ENCODE results near the gene DPPA3.

The DPPA3 gene

DNA sequence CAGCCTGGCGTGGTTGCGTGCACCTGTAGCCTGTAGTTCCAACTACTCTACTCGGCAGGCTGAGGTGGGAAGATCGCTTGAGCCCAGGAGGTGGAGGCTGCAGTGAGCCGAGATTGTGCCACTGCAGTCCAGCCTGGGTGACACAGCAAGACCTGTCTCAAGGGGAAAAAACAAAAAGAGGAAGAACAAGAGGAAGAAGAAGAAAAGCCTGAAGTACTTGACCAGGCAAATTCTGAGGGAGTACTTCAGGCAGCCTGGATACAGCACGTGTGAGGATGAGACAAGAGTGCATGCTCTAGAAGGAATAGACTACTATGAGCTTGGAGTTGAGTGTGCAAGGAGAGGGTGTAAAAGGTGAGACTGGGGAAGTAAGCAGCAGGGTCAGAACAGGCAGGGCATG is 17.4 kb upstream of the DPPA3 start:
- no peaks in the 10 kb centered on the region for H3K27me3 ChIP-seq (ENCODE audit: control insufficient read depth in 2 of 2, insufficient read depth in 2 of 2, low read length in 2 of 2)
- H3K9ac ChIP-seq (ENCODE audit: low read depth in 1 of 2, low read length in 2 of 2), result no peak overlapping the region
- no peaks in the 10 kb centered on the region for H3K9me3 ChIP-seq (ENCODE audit: control insufficient read depth in 2 of 2, low read length in 2 of 2)
- H3K36me3 ChIP-seq (ENCODE audit: control insufficient read depth in 2 of 2, insufficient read depth in 2 of 2, low read length in 2 of 2), result no peaks in the 10 kb centered on the region
- H3K4me3 ChIP-seq (ENCODE audit: low read length in 2 of 2), result no peak overlapping the region
- H3K27ac ChIP-seq (ENCODE audit: low read depth in 2 of 2, low read length in 2 of 2), result no peak overlapping the region
- H3K4me1 ChIP-seq (ENCODE audit: control insufficient read depth in 2 of 2, insufficient read depth in 2 of 2, low read length in 2 of 2), result no peaks in the 10 kb centered on the region

- no peak overlapping the region for H3K27ac ChIP-seq (ENCODE audit: low read depth in 2 of 2, low read length in 2 of 2)
- no peaks in the 10 kb centered on the region for H3K9me3 ChIP-seq (ENCODE audit: control insufficient read depth in 2 of 2, low read length in 2 of 2)
- no peaks in the 10 kb centered on the region for H3K27me3 ChIP-seq (ENCODE audit: control insufficient read depth in 2 of 2, insufficient read depth in 2 of 2, low read length in 2 of 2)
- no peak overlapping the region for H3K4me3 ChIP-seq (ENCODE audit: low read length in 2 of 2)
- no peaks in the 10 kb centered on the region for H3K36me3 ChIP-seq (ENCODE audit: control insufficient read depth in 2 of 2, insufficient read depth in 2 of 2, low read length in 2 of 2)
- no peak overlapping the region for H3K9ac ChIP-seq (ENCODE audit: low read depth in 1 of 2, low read length in 2 of 2)
- no peaks in the 10 kb centered on the region for H3K4me1 ChIP-seq (ENCODE audit: control insufficient read depth in 2 of 2, insufficient read depth in 2 of 2, low read length in 2 of 2)
Measured at GRCh38 chr12:7694556-7695236, 16.5 kb upstream of the DPPA3 start.

DNA sequence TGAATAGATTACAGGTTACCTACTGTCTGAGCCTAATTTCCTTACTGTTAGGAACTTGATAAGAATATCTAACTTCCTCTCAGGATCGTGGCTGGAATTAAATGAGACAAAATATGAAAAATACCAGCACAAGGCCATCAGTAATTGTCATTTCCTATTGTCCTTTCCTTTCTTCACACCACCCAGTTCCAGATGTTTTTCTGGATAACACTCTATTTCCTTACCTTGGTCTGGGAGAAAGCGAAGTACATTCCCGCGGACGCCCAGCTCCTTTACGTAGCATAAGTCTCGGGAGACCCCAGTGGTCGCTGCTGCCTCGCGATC is 16.0 kb upstream of the DPPA3 start:
- Histone ChIP-seq H3K4me1 (ENCODE audit: control insufficient read depth in 2 of 2, insufficient read depth in 2 of 2, low read length in 2 of 2) (no peaks in the 10 kb centered on the region), H3K9me3 (ENCODE audit: control insufficient read depth in 2 of 2, low read length in 2 of 2) (no peaks in the 10 kb centered on the region), H3K27me3 (ENCODE audit: control insufficient read depth in 2 of 2, insufficient read depth in 2 of 2, low read length in 2 of 2) (no peaks in the 10 kb centered on the region), H3K9ac (ENCODE audit: low read depth in 1 of 2, low read length in 2 of 2) (no peak overlapping the region), H3K36me3 (ENCODE audit: control insufficient read depth in 2 of 2, insufficient read depth in 2 of 2, low read length in 2 of 2) (no peaks in the 10 kb centered on the region), H3K27ac (ENCODE audit: low read depth in 2 of 2, low read length in 2 of 2) (no peak overlapping the region), H3K4me3 (ENCODE audit: low read length in 2 of 2) (no peak overlapping the region)

GRCh38 chr12:7695566-7696197 is 15.6 kb upstream of the DPPA3 start, which contains the start of gene GDF3:
Gene GDF3, minus strand, starts transcription at chr12:7695775. Its CDS starts 47 bp downstream, at chr12:7695728.
- Histone ChIP-seq H3K27ac (ENCODE audit: low read depth in 2 of 2, low read length in 2 of 2) (no peak within 1 kb of the TSS), H3K27me3 (ENCODE audit: control insufficient read depth in 2 of 2, insufficient read depth in 2 of 2, low read length in 2 of 2) (no peaks in the 10 kb centered on the region), H3K36me3 (ENCODE audit: control insufficient read depth in 2 of 2, insufficient read depth in 2 of 2, low read length in 2 of 2) (no peaks in the 10 kb centered on the region), H3K4me1 (ENCODE audit: control insufficient read depth in 2 of 2, insufficient read depth in 2 of 2, low read length in 2 of 2) (no peaks in the 10 kb centered on the region), H3K4me3 (ENCODE audit: low read length in 2 of 2) (no peak within 1 kb of the TSS), H3K9me3 (ENCODE audit: control insufficient read depth in 2 of 2, low read length in 2 of 2) (no peaks in the 10 kb centered on the region), H3K9ac (ENCODE audit: low read depth in 1 of 2, low read length in 2 of 2) (no peak within 1 kb of the TSS)

DNA sequence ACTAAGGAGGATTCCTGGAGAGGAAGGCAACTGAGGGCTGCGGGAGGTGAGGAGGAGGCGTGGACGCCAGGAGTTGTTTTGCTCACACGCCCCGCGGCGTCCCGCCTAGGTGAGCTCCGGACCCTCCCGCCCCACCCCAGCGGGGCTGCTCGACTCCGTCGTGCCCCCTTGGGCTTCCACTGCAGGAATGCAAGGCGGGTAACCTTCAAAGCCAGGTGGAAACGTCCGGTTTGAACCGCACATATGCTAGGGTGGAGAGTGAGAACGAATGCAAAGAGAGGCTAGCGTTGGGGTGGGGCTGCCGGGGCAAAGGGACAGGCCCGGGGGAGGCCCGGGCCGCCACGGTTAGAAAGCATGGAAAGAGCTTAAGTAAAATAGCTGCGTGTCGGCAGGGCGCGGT is 5.4 kb upstream of the DPPA3 start:
- no peak overlapping the region for H3K27ac ChIP-seq (ENCODE audit: low read depth in 2 of 2, low read length in 2 of 2)
- H3K9me3 ChIP-seq (ENCODE audit: control insufficient read depth in 2 of 2, low read length in 2 of 2), result no peaks in the 10 kb centered on the region
- no peak overlapping the region for H3K9ac ChIP-seq (ENCODE audit: low read depth in 1 of 2, low read length in 2 of 2)

GRCh38 chr12:7709969-7710675 is 1.1 kb upstream of the DPPA3 start:
- Histone ChIP-seq H3K9me3 (ENCODE audit: control insufficient read depth in 2 of 2, low read length in 2 of 2) (no peaks in the 10 kb centered on the region), H3K4me3 (ENCODE audit: low read length in 2 of 2) (no peak overlapping the region), H3K27ac (ENCODE audit: low read depth in 2 of 2, low read length in 2 of 2) (no peak overlapping the region), H3K27me3 (ENCODE audit: control insufficient read depth in 2 of 2, insufficient read depth in 2 of 2, low read length in 2 of 2) (no peaks in the 10 kb centered on the region), H3K4me1 (ENCODE audit: control insufficient read depth in 2 of 2, insufficient read depth in 2 of 2, low read length in 2 of 2) (no peaks in the 10 kb centered on the region), H3K36me3 (ENCODE audit: control insufficient read depth in 2 of 2, insufficient read depth in 2 of 2, low read length in 2 of 2) (no peaks in the 10 kb centered on the region), H3K9ac (ENCODE audit: low read depth in 1 of 2, low read length in 2 of 2) (no peak overlapping the region)

More for the DNA sequence above, 5.4 kb upstream of the DPPA3 start:
- Histone ChIP-seq H3K4me1 (ENCODE audit: control insufficient read depth in 2 of 2, insufficient read depth in 2 of 2, low read length in 2 of 2) (no peaks in the 10 kb centered on the region), H3K36me3 (ENCODE audit: control insufficient read depth in 2 of 2, insufficient read depth in 2 of 2, low read length in 2 of 2) (no peaks in the 10 kb centered on the region), H3K4me3 (ENCODE audit: low read length in 2 of 2) (no peak overlapping the region), H3K27me3 (ENCODE audit: control insufficient read depth in 2 of 2, insufficient read depth in 2 of 2, low read length in 2 of 2) (no peaks in the 10 kb centered on the region)

GRCh38 chr12:7712841-7713442 is 1.7 kb downstream of the DPPA3 start:
- H3K4me1 ChIP-seq (ENCODE audit: control insufficient read depth in 2 of 2, insufficient read depth in 2 of 2, low read length in 2 of 2), result no peaks in the 10 kb centered on the region
- no peaks in the 10 kb centered on the region for H3K27me3 ChIP-seq (ENCODE audit: control insufficient read depth in 2 of 2, insufficient read depth in 2 of 2, low read length in 2 of 2)
- H3K9me3 ChIP-seq (ENCODE audit: control insufficient read depth in 2 of 2, low read length in 2 of 2), result no peaks in the 10 kb centered on the region
- no peak overlapping the region for H3K4me3 ChIP-seq (ENCODE audit: low read length in 2 of 2)
- H3K9ac ChIP-seq (ENCODE audit: low read depth in 1 of 2, low read length in 2 of 2), result no peak overlapping the region
- H3K27ac ChIP-seq (ENCODE audit: low read depth in 2 of 2, low read length in 2 of 2), result no peak overlapping the region
- H3K36me3 ChIP-seq (ENCODE audit: control insufficient read depth in 2 of 2, insufficient read depth in 2 of 2, low read length in 2 of 2), result no peaks in the 10 kb centered on the region

- Histone ChIP-seq H3K9me3 (ENCODE audit: control insufficient read depth in 2 of 2, low read length in 2 of 2) (no peaks in the 10 kb centered on the region), H3K27ac (ENCODE audit: low read depth in 2 of 2, low read length in 2 of 2) (no peak overlapping the region), H3K4me1 (ENCODE audit: control insufficient read depth in 2 of 2, insufficient read depth in 2 of 2, low read length in 2 of 2) (no peaks in the 10 kb centered on the region), H3K4me3 (ENCODE audit: low read length in 2 of 2) (no peak overlapping the region), H3K27me3 (ENCODE audit: control insufficient read depth in 2 of 2, insufficient read depth in 2 of 2, low read length in 2 of 2) (no peaks in the 10 kb centered on the region), H3K36me3 (ENCODE audit: control insufficient read depth in 2 of 2, insufficient read depth in 2 of 2, low read length in 2 of 2) (no peaks in the 10 kb centered on the region), H3K9ac (ENCODE audit: low read depth in 1 of 2, low read length in 2 of 2) (no peak overlapping the region)
Measured at GRCh38 chr12:7716381-7716780, 5.1 kb downstream of the DPPA3 start.

DNA sequence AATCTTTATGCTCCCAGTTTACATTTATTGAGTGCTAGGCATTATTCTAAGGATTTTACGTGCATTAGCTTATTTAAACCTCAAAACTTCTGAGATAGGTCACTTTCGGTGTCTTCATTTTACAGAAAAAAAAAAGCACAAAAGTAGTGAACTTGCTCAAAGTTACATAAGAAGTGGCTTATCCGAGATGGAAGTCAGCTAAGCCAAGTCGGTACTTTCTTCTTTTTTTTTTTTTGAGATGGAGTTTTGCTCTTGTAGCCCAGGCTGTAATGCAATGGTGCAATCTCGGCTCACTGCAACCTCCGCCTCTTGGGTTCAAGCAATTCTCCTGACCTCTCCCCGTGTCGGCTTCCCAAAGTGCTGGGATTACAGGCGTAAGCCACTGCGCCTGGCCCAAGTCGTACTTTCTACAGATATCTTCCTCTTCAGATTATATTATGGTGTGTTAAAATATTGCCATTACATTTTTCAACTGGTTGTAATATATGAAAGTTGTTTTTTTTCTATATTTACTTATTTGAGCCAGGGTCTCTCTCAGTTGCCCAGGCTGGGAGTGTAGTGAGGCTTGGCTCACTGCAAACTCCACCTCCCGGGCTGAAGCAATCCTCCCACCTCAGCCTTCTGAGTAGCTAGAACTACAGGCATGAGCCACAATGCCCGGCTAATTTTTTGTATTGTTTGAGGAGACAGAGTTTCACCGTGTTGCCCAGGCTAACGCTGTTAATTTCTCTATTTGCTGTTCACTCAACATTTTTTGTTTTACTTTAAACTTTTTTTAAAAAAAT is 8.9 kb downstream of the DPPA3 start:
- no peak overlapping the region for H3K27ac ChIP-seq (ENCODE audit: low read depth in 2 of 2, low read length in 2 of 2)
- no peaks in the 10 kb centered on the region for H3K4me1 ChIP-seq (ENCODE audit: control insufficient read depth in 2 of 2, insufficient read depth in 2 of 2, low read length in 2 of 2)
- no peak overlapping the region for H3K4me3 ChIP-seq (ENCODE audit: low read length in 2 of 2)
- no peaks in the 10 kb centered on the region for H3K9me3 ChIP-seq (ENCODE audit: control insufficient read depth in 2 of 2, low read length in 2 of 2)
- no peaks in the 10 kb centered on the region for H3K36me3 ChIP-seq (ENCODE audit: control insufficient read depth in 2 of 2, insufficient read depth in 2 of 2, low read length in 2 of 2)
- H3K9ac ChIP-seq (ENCODE audit: low read depth in 1 of 2, low read length in 2 of 2), result no peak overlapping the region
- no peaks in the 10 kb centered on the region for H3K27me3 ChIP-seq (ENCODE audit: control insufficient read depth in 2 of 2, insufficient read depth in 2 of 2, low read length in 2 of 2)
